GM18498 (cell line): ENCODE results near the gene WWP2.
A peak's percentile ranks its signal among the peaks of the same experiment; 100 is the strongest.
"Not testable (repeated sequence)": the region's sequence is repeated elsewhere in the genome, so short reads cannot be mapped to it uniquely, and the experiment has no call there.

Experiments used
- ATAC-seq: cut with Tn5 transposase; IDR thresholded peaks from one replicate; pipeline ENCODE4 v1.9.1; 2021; ENCODE audit warnings: mild to moderate bottlenecking, moderate library complexity; ENCODE audit not compliant: unreplicated experiment

WWP2 gene

GRCh38 chr16:69793526-69793925, 31.4 kb downstream of the WWP2 start:
- no peak for ATAC-seq

- ATAC-seq: no peak
These were observed 32.4 kb downstream of the WWP2 start for GRCh38 chr16:69794486-69794885.

DNA sequence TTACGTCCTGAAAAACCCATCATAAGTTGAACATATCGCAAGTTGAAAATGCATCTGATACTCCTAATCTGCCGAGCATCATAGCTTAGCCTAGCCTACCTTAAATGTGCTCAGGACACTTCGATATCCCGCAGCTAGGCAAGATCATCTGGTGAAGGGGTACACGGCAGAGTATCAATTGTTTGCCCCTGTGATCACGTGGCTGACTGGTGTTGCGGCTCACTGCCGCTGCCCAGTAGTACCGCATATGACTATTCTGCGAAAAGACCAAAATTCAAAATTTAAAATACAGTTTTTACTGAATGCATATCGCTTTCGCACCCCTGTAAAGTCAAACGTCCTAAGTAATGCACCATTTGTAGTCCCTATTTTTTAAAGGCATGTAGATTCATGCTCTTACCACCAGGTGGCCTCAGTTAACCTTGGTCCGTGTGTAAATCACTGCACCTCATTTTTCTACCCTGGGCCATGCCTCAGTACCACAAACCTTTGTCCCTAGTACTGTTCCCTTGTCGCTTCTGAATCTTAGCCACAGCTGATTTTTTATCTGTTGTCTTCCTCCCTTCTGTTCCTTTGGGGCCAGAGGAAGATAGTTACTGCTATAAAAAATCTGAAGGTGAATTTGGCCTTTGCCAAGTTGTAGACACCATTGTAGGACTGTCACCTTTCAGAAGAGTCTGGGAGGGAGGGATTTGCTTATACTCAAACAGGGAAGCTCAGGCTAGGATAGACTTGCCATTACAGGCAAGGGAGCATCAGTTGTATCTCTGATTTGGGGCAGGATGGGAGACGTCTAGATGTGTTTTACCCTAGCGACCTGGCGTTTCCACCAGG, 34.4 kb downstream of the WWP2 start:
- ATAC-seq: no peak

DNA sequence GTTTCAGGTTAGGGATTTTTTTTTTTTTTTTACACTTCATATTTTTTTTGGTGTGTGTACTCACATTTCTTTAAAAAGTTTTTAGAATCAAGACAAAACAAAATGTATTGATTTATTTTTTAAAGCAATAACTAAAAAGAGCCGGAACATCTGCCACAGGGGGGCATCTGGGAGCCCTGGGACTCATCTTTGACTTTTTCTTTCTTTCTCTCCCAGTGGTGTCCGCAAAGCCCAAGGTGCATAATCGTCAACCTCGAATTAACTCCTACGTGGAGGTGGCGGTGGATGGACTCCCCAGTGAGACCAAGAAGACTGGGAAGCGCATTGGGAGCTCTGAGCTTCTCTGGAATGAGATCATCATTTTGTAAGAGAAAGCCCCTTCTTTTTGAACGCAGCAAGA, 36.3 kb downstream of the WWP2 start:
- no peak for ATAC-seq

DNA sequence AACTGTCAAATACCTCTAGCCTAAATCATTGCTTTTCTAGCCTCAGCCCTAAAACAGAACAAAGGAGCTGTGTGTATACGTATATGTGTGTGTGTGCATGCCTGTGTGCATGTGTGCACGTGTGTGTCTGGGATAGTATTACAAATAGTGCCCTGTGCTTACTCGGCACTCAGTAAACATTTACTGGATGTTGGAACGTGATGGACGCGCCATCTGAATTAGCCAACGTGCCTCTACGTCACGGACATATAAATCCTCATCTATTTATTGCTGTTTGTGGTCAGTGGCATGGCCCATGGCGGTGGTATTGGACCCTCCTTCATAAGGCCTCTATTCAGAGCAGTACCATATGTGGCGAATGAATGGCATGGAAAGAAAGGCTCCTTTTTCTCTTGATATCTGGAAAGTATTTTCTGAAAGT, 37.5 kb downstream of the WWP2 start:
- ATAC-seq: no peak

- ATAC-seq: no peak
These were observed 42.2 kb downstream of the WWP2 start for GRCh38 chr16:69804297-69804696.

DNA sequence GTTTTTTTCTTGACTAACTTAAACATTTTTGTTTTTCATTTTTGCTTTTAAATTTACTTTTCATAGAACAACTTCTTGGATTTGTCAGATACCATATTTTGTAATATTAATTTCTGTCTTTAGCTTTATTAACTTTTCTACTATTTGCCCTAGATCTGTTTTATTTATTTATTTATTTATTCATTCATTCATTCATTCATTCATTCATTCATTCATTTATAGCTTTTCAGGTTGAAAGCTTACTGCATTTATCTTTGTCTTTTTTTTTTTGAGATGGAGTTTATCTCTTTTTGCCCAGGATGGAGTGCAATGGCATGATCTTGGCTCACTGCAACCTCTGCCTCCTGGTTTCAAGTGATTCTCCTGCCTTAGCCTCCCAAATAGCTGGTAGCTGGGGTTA, 44.6 kb downstream of the WWP2 start:
- not testable (repeated sequence) for ATAC-seq

- no peak for ATAC-seq
These were observed 50.5 kb downstream of the WWP2 start for GRCh38 chr16:69812688-69813014.

DNA sequence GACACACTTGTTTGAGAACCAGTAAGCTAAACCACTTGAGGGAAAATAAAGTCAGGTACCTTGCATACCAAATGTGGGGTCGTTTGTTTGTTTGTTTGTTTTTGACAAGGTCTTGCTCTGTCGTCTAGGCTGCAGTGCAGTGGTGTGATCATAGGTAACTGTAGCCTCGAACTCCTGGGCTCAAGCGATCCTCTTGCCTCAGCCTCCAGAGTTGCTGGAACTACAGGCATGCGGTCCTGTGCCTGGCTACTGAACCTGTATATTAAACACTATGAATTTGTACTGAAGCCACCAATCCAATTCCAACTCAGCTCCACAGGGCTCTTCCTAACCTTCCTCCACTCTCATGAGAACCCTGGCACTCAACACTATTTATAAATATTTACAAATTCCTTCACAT, 51.9 kb downstream of the WWP2 start:
- no peak for ATAC-seq

DNA sequence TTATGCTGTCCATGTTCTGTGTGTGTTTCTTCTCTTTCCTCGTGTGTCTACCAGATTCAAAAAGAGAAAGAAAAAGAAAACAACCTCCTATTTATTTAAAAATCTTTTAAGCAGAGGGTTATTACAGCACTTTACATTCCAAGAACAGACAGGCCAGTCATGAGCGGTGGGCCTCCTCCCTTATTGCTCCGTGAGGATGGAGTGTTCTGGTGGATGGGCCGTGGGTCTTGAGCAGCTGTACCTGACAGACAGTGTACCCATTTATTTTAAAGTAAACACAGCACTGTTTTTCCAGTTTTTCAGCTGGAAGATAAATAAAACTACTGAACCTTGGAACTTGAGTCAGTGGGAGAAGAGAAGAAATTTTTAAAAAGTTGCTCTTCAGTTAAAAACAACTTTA, 52.4 kb downstream of the WWP2 start:
- no peak for ATAC-seq

DNA sequence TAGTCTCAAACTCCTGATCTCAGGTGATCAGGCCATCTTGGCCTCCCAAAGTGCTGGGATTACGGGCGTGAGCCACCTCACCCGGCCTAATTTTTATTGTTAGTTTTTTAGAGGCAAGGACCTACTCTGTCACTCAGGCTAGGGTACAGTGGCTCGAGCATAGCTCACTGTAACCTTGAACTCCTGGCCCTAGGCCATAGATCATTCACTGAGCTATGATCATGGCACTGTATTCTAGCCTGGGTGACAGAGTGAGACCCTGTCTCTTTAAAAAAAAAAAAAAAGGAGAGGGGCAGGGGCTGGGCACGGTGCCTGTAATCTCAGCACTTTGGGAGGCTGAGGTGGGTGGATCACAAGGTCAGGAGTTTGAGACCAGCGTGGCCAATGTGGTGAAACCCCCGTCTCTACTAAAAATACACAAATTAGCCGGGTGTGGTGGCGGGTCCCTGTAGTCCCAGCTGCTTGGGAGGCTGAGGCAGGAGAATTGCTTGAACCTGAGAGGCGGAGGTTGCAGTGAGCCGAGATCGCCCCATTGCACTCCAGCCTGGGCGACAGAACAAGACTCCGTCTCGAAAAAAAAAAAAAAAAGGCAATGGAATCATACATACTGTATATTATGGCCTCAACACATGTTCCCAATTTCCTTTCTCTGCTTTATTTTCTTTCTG, 53.2 kb downstream of the WWP2 start:
- ATAC-seq: not testable (repeated sequence)

- ATAC-seq: no peak
These were observed 54.9 kb downstream of the WWP2 start for GRCh38 chr16:69816996-69817395.

GRCh38 chr16:69818891-69819545, 56.9 kb downstream of the WWP2 start:
- no peak for ATAC-seq

GRCh38 chr16:69820926-69821541, 58.9 kb downstream of the WWP2 start:
- ATAC-seq: no peak

DNA sequence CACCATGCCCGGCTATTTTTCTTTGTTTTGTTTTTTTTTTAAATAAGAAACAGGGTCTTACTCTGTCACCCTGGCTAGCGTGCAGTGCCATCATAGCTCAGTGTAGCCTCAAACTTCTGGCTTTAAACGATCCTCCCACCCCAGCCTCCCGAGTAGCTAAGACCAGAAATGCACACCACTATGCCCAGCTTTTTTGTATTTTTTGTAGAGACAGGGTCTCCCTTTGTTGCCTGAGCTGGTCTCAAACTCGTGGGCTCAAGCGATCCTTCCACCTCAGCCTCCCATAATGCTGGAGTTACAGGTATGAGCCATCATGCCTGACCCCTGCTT, 59.7 kb downstream of the WWP2 start:
- ATAC-seq: no peak

- ATAC-seq: no peak
These were observed 60.2 kb downstream of the WWP2 start for GRCh38 chr16:69822174-69822935.

DNA sequence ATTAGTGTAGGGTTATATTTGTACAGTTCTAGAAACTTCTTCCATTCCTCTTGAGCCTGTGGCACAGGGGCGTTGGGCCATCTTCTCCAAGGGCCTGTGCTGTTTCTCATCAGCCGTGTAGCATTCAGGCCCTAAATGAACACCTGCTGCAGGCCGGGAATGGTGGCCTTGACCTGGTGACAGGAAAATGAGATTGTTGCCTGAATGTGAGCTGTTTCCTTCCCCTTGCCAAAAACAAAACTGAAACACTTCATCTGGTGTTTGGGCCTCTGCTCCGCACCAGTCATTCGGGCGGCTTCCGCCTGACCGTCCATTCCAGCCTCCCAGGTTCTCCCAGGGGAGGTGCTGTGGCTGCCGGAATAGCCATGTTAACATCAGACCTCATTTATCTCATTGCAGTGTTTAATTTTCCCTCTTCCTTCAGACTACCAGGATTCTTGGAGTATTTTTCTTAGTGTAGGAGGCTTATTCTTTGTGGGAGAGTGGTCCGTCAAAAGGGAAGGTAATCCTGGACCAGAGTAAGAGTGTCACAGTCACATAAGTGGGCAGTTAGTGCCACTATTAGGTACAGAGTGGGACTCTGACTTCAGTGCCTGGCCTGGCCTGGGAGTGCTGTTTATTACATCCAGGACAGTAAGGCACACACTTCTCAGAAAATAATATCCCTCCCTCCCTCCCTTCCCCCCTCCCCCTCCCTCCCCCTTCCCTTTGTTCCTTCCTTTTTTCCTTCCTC, 61.9 kb downstream of the WWP2 start:
- ATAC-seq: peak; percentile 80

DNA sequence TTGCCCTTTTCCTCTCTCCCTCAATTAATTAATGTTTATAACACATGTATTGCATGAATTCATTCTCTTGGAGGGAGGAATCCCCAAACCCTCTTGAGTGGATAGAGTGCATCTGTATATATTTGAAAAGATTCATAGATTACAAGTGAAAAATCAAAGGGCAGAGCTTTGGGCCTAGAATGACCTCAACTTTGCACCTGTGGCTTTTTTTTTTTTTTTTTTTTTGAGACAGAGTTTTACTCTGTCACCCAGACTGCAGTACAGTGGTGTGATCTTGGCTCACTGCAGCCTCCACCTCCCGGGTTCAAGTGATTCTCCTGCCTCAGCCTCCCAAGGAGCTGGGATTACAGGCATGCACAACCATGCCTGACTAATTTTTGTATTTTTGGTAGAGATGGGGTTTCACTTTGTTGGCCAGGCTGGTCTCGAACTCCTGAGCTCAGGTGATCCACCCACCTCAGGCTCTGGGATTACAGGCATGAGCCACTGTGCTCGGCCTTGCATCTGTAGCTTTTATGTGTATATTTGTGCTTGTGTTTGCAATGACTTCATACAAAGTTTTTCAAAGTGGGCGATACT, 62.5 kb downstream of the WWP2 start:
- ATAC-seq: not testable (repeated sequence)

DNA sequence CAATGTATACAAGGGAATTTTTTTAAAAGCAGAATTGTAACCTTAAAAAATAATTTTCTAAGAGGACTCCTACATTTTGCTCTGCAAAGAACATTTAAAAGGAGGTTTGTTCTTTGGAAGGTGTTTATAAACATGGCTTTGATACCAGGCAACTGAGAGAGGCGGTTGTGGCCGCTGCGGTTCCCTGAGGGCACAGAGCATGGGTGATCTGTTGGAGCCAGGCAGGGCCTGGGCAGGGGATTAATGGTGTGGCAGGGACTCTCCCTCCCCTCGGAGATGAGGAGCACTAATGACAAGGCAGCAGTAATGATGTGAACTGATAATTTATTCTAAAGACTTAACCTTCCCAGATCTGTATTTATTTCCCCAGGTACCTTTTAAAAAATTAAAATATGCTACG, 65.4 kb downstream of the WWP2 start:
- ATAC-seq: no peak

DNA sequence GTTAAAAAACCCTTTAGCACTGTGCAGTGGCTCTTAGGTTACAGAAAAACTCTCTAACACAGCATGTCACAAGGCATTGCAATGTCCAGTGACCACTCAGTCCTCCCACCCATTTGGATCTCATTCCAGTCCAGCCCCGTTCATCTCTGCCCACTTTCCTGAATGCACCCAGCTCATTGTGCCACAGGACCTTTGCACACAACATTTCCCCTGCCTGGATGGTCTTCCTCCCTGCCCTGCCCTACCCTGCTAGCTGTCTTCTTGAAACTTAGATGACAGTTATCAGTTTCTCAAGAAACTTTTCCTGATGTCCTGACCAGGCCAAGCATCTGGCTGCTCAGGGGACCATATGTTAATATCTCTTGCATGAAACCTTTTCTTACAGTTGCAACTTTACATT, 67.2 kb downstream of the WWP2 start:
- no peak for ATAC-seq
